ENCODE measurements around the gene COG3.

The COG3 gene

DNA sequence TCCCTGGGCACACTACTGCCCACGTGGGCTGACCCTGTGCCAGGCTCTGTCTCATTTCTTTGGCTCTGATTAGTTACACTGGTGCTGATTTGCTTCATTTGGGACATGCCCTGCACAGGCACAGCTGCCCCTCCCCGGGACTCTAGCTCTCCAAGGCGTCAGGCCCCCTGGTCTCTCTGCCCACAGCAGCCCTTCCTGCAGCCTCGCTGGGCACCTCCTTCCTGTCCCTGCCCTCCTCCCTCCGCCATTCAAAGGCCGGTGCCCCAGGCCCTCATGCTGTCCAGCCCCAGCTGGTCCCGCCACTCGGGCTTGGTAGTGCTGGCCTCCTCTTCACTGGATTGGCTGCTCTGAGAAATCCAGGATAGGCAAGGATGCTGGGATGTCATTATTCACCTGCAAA lies 77.7 kb downstream of the COG3 start:
- H3K36me3 Mint-ChIP-seq, result no peaks in the 10 kb centered on the region
- H3K9me3 Mint-ChIP-seq, result no peaks in the 10 kb centered on the region
- no peaks in the 10 kb centered on the region for H3K27me3 Mint-ChIP-seq
- no peak overlapping the region for H3K4me3 Mint-ChIP-seq
- H3K4me1 Mint-ChIP-seq, result no peaks in the 10 kb centered on the region
- no peak overlapping the region for H3K27ac Mint-ChIP-seq

DNA sequence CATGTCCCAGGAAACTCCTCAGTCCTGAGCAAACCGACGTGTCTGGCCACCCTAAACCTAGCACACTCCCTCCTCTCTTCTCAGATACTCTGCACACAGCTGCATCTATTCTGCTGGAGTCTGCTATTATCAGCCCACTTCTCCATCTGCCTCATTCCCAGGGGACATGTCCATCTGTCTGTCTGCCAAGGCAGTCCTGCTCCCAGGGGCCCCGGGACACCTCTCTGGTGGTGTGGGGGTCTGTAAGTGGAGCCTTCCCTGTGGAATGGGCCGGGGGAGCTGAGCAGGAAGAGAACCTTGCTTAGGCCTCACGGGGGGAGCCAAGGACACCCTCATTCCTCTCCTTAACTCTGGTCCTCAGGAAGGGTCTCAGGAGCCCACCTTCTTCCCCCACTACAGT lies 78.1 kb downstream of the COG3 start:
- Mint-ChIP-seq H3K27me3 (no peaks in the 10 kb centered on the region), H3K36me3 (no peaks in the 10 kb centered on the region), H3K4me1 (no peaks in the 10 kb centered on the region), H3K9me3 (no peaks in the 10 kb centered on the region), H3K27ac (no peak overlapping the region), H3K4me3 (no peak overlapping the region)

DNA sequence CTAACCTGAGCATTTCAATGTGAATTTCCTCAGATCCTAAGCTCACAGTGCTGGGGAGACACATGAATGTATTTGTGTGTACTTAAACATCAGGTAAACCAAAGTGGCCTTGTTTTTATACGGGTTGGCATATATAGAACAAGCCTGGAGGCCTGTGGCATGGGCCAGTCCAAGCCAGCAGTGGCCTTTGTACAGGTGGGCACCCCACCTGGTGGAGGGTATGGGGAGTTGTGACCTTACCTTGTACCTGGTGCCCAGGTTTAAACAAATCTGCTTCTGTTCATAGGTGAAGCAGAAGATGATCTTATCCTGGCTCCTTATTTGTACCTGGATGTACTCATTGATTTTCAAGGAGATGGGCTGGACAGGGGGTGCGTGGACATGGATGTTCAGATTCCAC lies 79.8 kb downstream of the COG3 start:
- H3K27ac Mint-ChIP-seq, result no peak overlapping the region
- H3K36me3 Mint-ChIP-seq, result no peaks in the 10 kb centered on the region
- no peaks in the 10 kb centered on the region for H3K9me3 Mint-ChIP-seq
- H3K4me1 Mint-ChIP-seq, result no peaks in the 10 kb centered on the region
- H3K4me3 Mint-ChIP-seq, result no peak overlapping the region
- no peaks in the 10 kb centered on the region for H3K27me3 Mint-ChIP-seq

DNA sequence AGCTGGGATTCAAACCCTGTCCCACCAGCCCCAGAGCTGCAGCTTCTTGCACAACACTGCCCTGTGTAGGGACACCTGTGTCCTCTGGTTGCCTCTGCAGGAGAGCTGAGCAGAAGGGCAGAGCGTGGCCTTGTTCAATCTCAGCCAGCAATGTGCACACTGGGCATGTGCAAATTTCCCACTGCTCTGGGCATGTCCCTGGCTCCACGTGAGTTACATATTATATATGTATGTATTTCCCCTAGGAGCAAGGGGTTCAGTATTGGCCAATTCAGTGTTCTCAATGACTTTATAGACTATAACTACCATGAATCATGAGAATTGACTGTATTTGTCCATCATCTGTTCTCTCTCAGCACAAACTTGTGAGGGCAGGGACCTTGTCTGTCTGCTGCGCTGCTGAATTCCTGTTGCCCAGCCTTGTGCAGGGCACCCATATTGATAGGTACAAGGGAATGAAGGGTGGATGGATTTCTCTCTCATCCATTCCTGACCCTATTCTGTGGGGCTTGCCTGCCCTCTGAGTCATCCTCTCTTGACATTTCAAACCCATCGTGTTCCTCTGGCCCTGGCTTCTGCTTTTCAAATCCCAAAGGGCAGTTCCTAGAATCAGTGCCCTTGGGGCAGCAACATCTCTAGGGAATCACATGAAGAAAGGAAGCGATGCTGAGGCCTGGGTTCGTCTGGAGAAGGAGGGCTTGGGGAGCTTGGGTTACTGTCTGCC lies 81.1 kb downstream of the COG3 start:
- no peak overlapping the region for H3K4me3 Mint-ChIP-seq
- H3K4me1 Mint-ChIP-seq, result no peaks in the 10 kb centered on the region
- H3K27ac Mint-ChIP-seq, result no peak overlapping the region
- no peaks in the 10 kb centered on the region for H3K27me3 Mint-ChIP-seq
- H3K36me3 Mint-ChIP-seq, result no peaks in the 10 kb centered on the region
- no peaks in the 10 kb centered on the region for H3K9me3 Mint-ChIP-seq

DNA sequence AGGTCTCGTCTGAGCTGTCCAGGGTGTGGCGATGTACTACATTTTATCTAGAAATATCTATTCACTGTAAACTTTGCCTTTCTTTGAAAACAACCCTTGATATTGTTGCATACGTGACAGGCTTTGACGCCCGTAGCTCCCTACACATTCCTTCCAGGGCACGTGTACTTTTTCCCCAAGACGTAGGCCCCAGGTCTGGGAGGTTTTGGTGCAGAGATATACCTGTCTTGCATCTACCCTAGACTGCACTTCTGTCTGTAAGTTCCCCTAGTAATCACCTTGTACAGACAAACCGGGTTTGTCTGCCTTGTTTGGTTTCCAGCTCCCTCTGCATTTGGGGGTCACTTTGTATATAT lies 81.6 kb downstream of the COG3 start:
- no peak overlapping the region for H3K4me3 Mint-ChIP-seq
- H3K27ac Mint-ChIP-seq, result no peak overlapping the region
- H3K27me3 Mint-ChIP-seq, result no peaks in the 10 kb centered on the region
- no peaks in the 10 kb centered on the region for H3K4me1 Mint-ChIP-seq
- H3K9me3 Mint-ChIP-seq, result no peaks in the 10 kb centered on the region
- no peaks in the 10 kb centered on the region for H3K36me3 Mint-ChIP-seq

DNA sequence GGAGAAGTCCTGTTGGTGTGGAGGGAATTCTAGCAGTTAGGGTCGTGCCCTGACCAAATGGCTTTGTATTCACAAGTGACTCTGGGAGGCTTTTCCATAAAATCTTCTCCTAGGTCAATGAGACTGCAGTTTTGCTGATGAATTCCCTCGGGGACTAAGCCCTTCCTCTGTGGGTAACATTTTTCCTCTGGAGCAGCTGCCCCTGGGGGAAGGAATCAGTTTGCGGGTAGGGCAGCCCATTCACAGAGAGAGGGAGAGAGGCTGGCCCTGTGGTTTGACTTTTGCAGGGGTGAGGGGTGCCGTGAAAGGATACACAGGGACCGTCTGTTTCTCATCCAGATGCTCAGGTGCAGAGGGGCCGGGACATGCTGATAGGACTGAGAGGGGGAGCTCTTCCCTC lies 83.5 kb downstream of the COG3 start:
- no peaks in the 10 kb centered on the region for H3K36me3 Mint-ChIP-seq
- no peaks in the 10 kb centered on the region for H3K27me3 Mint-ChIP-seq
- H3K4me1 Mint-ChIP-seq, result no peaks in the 10 kb centered on the region
- H3K4me3 Mint-ChIP-seq, result no peak overlapping the region
- no peaks in the 10 kb centered on the region for H3K9me3 Mint-ChIP-seq
- H3K27ac Mint-ChIP-seq, result no peak overlapping the region

DNA sequence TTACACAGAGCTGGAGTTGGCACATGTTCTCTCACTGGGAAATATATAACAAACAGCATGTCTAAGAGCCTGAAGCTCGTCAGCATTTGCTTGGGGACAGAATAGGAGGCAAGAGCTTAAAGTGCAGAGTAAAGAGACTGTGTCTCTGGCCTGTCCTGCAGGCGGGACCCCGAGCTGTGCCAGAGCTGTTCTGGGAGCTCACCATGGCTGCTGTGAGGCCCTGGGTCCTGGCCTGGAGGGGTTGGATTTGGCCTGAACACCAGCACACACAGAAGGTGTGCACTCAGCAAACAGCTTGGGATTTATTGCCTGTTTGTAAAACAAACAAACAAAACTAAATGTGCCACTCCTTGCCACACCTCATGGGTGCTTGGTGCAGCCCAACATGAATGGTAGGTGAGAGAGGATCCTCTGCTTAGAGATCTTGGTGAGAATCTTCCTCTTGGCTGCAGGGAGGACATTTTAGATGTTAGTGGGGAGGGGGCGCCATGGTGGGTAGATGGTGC lies 89.9 kb downstream of the COG3 start:
- Mint-ChIP-seq H3K4me1 (no peaks in the 10 kb centered on the region), H3K27me3 (no peaks in the 10 kb centered on the region), H3K4me3 (no peak overlapping the region), H3K36me3 (no peaks in the 10 kb centered on the region), H3K27ac (no peak overlapping the region), H3K9me3 (no peaks in the 10 kb centered on the region)

DNA sequence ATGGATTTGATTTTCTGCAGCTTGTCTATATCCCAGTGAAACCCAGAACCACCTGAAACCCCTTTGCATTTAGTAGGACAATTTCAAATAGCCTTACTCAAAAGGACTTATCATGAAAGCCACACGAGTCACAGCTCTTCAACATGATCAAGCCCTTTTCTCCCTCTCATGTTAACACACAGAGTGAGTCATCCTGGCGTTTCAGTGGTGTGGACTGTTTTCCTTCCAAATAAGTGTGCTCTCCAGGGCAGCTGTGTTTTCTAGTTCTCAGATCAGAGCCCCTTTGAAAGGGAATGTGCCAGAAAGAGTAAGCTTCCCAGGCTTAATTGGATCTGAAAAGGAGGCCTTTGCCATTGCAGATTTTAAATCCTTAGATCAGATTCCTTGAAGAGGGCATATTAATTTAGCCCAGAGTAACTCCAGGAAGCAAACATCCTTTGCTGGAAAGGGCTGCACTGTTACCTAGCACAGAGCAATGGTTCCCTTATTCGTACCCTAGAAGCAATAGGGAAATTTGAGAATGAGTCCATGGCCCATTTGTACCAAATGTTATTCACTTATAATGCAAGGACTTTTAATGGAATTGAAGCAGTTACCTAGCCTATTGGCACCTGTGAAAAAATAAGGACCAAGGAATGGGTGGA lies 99.5 kb downstream of the COG3 start:
- H3K4me1 Mint-ChIP-seq, result no peaks in the 10 kb centered on the region
- no peak overlapping the region for H3K4me3 Mint-ChIP-seq
- no peaks in the 10 kb centered on the region for H3K27me3 Mint-ChIP-seq
- no peaks in the 10 kb centered on the region for H3K9me3 Mint-ChIP-seq
- H3K27ac Mint-ChIP-seq, result no peak overlapping the region
- no peaks in the 10 kb centered on the region for H3K36me3 Mint-ChIP-seq

DNA sequence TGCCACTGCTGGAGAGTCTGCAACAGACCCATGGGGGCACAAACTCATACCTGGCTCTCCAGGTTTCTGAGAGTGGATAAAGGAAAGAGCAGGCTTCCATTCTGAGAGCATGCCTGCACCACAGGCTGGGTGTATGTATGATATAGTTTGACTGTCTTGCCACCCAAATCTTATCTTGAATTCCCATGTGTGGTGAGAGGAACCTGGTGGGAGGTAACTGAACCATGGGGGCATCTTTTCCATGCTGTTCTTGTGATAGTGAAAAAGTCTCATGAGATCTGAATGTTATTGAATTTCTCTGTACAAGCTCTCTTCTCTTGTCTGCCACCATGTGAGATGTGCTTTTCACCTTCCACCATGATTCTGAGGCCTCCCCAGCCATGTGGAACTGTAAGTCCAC lies 100.6 kb downstream of the COG3 start:
- H3K4me1 Mint-ChIP-seq, result no peaks in the 10 kb centered on the region
- H3K27me3 Mint-ChIP-seq, result no peaks in the 10 kb centered on the region
- H3K9me3 Mint-ChIP-seq, result no peaks in the 10 kb centered on the region
- no peaks in the 10 kb centered on the region for H3K36me3 Mint-ChIP-seq
- H3K4me3 Mint-ChIP-seq, result no peak overlapping the region
- no peak overlapping the region for H3K27ac Mint-ChIP-seq

DNA sequence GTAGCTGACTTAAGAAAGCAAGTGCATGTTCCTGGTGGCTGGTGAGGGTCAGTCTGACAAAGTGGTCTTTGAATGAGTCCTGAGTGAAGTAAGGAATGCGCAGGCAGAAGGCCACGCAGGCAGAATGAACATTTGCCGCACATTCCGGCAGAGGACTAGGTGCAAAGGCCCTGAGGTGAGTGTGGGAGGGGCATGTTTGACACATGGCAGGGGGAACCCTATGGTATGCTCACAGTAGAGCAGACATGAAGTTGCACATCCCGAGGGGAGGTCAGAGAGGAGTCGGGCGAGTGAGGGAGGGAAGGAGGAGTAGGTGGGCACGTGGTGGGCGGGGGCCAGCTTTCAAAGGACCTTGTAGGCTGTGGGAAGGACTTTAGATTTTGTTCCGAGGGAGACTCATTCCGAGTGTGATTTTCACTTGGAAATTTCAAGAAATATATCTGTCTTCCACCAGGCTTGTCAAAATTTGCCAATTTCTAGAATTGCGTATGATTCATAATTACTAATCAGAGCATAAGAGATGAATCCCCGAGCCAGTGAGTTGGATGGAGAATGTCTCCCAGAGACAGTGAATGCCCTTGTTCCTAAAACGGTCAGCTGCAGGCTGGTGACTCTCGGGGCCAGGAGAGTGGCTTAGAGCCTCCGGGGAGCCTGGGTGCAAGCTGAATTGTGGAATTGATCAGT lies 110.5 kb downstream of the COG3 start:
- Mint-ChIP-seq H3K9me3 (no peaks in the 10 kb centered on the region), H3K36me3 (no peaks in the 10 kb centered on the region), H3K4me3 (no peak overlapping the region), H3K4me1 (no peaks in the 10 kb centered on the region), H3K27me3 (peaks cover 10% of the 10 kb centered on the region), H3K27ac (no peak overlapping the region)

DNA sequence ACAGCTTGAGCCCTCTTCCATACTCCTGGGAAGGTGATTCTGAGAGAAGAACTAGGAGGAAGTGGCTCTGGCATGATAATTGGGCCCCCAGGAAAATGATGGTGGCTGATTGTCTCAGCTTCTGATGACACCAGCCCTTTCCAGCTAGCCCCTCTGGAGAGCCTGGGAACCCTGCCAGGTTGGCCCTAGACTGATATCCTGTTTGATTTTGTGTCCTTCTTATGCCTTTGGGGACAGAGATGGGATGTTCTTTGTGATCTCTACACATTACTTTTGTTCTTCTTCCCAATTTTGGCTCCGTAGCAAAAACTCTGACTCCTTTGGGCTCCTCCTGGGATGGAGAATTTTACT lies 111.1 kb downstream of the COG3 start:
- no peaks in the 10 kb centered on the region for H3K4me1 Mint-ChIP-seq
- H3K27ac Mint-ChIP-seq, result no peak overlapping the region
- H3K27me3 Mint-ChIP-seq, result peaks cover 8% of the 10 kb centered on the region
- no peaks in the 10 kb centered on the region for H3K9me3 Mint-ChIP-seq
- no peaks in the 10 kb centered on the region for H3K36me3 Mint-ChIP-seq
- H3K4me3 Mint-ChIP-seq, result no peak overlapping the region

DNA sequence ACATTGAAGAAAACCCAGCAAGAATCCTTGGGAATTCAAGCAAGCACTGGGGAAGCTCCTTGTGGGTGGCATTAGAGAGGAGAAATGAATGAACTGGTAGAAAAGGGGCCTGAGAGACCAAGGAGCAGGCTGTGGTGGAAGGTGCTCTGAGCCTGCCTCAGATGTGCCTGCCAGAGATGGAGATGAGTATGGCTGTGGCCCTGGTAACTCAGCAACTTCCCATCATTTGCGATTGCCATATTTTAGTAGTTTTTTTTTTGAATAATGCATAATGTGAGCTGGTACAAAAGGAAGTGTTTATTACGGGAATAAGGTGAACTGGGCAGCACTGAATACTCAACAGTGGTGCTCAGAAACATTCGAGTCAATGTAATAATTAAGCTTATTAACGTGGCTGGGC lies 111.7 kb downstream of the COG3 start:
- Mint-ChIP-seq H3K4me3 (no peak overlapping the region), H3K4me1 (no peaks in the 10 kb centered on the region), H3K36me3 (no peaks in the 10 kb centered on the region), H3K27me3 (peaks cover 7% of the 10 kb centered on the region), H3K9me3 (no peaks in the 10 kb centered on the region), H3K27ac (no peak overlapping the region)

DNA sequence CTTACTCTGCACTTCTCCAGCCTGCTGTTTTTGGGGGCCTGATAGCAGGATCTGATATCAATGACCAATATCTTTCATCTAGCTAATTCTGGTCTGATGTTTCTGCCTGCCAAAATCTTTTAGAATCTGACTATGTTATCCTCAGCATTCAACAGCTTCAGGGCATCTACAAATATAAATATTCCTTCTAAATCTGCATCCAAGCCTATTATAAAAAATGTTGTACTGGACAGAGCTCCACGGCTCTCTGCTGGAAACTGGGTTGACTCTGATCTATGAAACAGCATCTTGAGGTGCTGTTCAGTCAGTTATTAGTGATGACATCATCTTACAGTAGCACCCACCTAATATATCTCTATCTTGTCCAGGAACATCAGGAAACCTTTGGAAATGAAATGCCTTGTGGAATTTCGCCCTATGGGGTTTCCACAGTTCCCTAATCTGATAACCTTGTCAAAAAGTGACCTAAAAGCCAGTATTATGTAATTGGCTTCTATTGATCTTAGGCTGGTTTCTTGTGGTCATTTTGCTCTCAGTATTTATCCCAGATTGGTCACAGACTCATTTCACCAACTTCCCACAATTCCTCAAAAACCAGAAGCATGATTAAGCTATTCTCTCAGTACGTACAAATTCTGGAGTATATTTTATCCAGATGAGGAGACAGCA lies 117.8 kb downstream of the COG3 start:
- H3K9me3 Mint-ChIP-seq, result no peaks in the 10 kb centered on the region
- no peaks in the 10 kb centered on the region for H3K36me3 Mint-ChIP-seq
- peaks cover 2% of the 10 kb centered on the region for H3K27me3 Mint-ChIP-seq
- no peaks in the 10 kb centered on the region for H3K4me1 Mint-ChIP-seq
- no peak overlapping the region for H3K27ac Mint-ChIP-seq
- no peak overlapping the region for H3K4me3 Mint-ChIP-seq

DNA sequence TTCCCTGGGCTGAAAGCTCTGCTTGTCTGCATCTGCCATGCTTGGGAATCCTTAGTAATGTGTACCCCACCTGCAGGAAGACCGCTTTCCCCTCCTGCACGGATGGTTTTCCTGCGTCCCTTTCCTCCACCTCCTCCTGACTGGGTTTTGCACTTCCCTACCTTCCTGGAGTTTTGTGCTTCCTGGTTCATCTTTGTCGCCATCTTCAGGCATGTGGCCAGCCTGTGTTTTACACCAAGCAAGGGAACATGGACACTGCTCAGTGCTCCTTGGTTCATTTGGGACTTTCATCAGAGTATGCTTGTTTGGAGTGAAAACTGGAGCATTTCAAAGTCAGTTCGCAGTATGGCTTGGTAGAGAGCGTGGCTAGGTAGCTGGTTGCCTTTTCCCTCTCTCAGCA lies 120.1 kb downstream of the COG3 start:
- Mint-ChIP-seq H3K4me1 (no peaks in the 10 kb centered on the region), H3K27ac (no peak overlapping the region), H3K36me3 (no peaks in the 10 kb centered on the region), H3K27me3 (peaks cover 2% of the 10 kb centered on the region), H3K4me3 (no peak overlapping the region), H3K9me3 (no peaks in the 10 kb centered on the region)

Measured in activated naive CD4-positive, alpha-beta T cell treated with anti-CD3 and anti-CD28 coated beads, Interleukin-2, amount 50 U/mL, for 24 hours (primary cell).